K562 (cell line): Measurements from ENCODE around the gene SELENOW. TPM values are rescaled to one million over a fixed set of nuclear protein-coding genes. Genes with fewer than 3 reads are reported as not detected.

Source experiments
- CXXC5 ChIP-seq: fragments of 250-450 bp; sonication (Bioruptor Pico); IDR thresholded peaks from 2 replicates; pipeline ENCODE4 v1.8.0; 2022; ENCODE audit warnings: inconsistent platforms, mild to moderate bottlenecking, moderate library complexity
- ETV6 ChIP-seq, 3 experiments: fragments of 150-350 bp in 1 of 3; sonication (generic) in 1 of 3; formaldehyde crosslinking in 1 of 3; IDR thresholded peaks; 2 replicates each; pipeline versions ENCODE4 v1.6.1 to v1.8.0; 2014 to 2022; ENCODE audit warnings: borderline replicate concordance in 2 of 3, low read depth in 2 of 3, antibody characterized with exemption in 1 of 3, low read length in 1 of 3, mild to moderate bottlenecking in 1 of 3, missing genetic modification reagents in 1 of 3
- EZH2 ChIP-seq: IDR thresholded peaks from 2 replicates; pipeline ENCODE4 v1.6.1; 2012; ENCODE audit warnings: low read depth, mild to moderate bottlenecking, inconsistent platforms, low read length, borderline replicate concordance
- HLTF ChIP-seq: fragments of 450-650 bp; IDR thresholded peaks from 2 replicates; pipeline ENCODE4 v1.6.1; 2016
- HOXB6 ChIP-seq: fragments of 250-450 bp; sonication (Bioruptor Pico); IDR thresholded peaks from 2 replicates; pipeline ENCODE4 v1.5.1; 2022; ENCODE audit warnings: mild to moderate bottlenecking, borderline replicate concordance
- JUN ChIP-seq, 2 experiments: sonication (generic) in 1 of 2; formaldehyde crosslinking in 1 of 2; IDR thresholded peaks; 2 replicates each; pipeline versions ENCODE4 v1.6.1 to v1.8.0; 2012 to 2022; ENCODE audit warnings: borderline replicate concordance in 2 of 2, mild to moderate bottlenecking in 2 of 2, improper control_type of control experiment in 1 of 2, low read depth in 1 of 2, low read length in 1 of 2, missing genetic modification reagents in 1 of 2
- KAT7 ChIP-seq: sonication (generic); formaldehyde crosslinking; IDR thresholded peaks from 2 replicates; pipeline ENCODE4 v1.8.0; 2022; ENCODE audit warnings: missing genetic modification reagents, mild to moderate bottlenecking, borderline replicate concordance
- KLF16 ChIP-seq: IDR thresholded peaks from 2 replicates; pipeline ENCODE4 v1.6.1; 2016; ENCODE audit warnings: antibody characterized with exemption
- LEF1 ChIP-seq: fragments of 450-650 bp; IDR thresholded peaks from 2 replicates; pipeline ENCODE4 v1.6.1; 2016; ENCODE audit warnings: mild to moderate bottlenecking
- MEIS2 ChIP-seq: fragments of 450-650 bp; IDR thresholded peaks from 2 replicates; pipeline ENCODE4 v1.6.1; 2014; ENCODE audit warnings: mild to moderate bottlenecking; ENCODE audit not compliant: partially characterized antibody
- MIER1 ChIP-seq: fragments of 450-650 bp; IDR thresholded peaks from 2 replicates; pipeline ENCODE4 v1.6.1; 2016; ENCODE audit warnings: antibody characterized with exemption, mild to moderate bottlenecking, low read depth
- NFYB ChIP-seq: IDR thresholded peaks from 2 replicates; pipeline ENCODE4 v1.6.1; 2011; ENCODE audit warnings: mild to moderate bottlenecking, moderate library complexity; ENCODE audit not compliant: insufficient read length; ENCODE audit errors: extremely low read depth
- NR2C2 ChIP-seq, 2 experiments: fragments of 200-800 bp in 1 of 2; sonication (Bioruptor generic) in 1 of 2; sonication (generic) in 1 of 2; formaldehyde crosslinking in 1 of 2; IDR thresholded peaks; 2 replicates each; pipeline versions ENCODE4 v1.6.1 to v1.8.0; 2016 to 2022; ENCODE audit warnings: mild to moderate bottlenecking in 1 of 2, missing compliant biosample characterization in 1 of 2, missing genetic modification characterization in 1 of 2, missing genetic modification reagents in 1 of 2
- PHF20 ChIP-seq: fragments of 450-650 bp; IDR thresholded peaks from 2 replicates; pipeline ENCODE4 v1.6.1; 2018; ENCODE audit not compliant: partially characterized antibody
- POLR2B ChIP-seq: fragments of 450-650 bp; IDR thresholded peaks from 2 replicates; pipeline ENCODE4 v1.6.1; 2018; ENCODE audit warnings: low read depth; ENCODE audit not compliant: partially characterized antibody
- RCOR1 ChIP-seq, 2 experiments: IDR thresholded peaks; 2 replicates each; pipeline ENCODE4 v1.6.1; 2012; ENCODE audit warnings: low read depth in 2 of 2, low read length in 2 of 2, borderline replicate concordance in 1 of 2, improper control_type of control experiment in 1 of 2
- SAP30 ChIP-seq: fragments of 200-600 bp; sonication (generic); IDR thresholded peaks from 2 replicates; pipeline ENCODE4 v1.6.1; 2012; ENCODE audit warnings: borderline replicate concordance, low read depth, mild to moderate bottlenecking, moderate library complexity, low read length, control low read depth, inconsistent platforms; ENCODE audit not compliant: insufficient read depth, poor library complexity, severe bottlenecking
- TRIM24 ChIP-seq, 2 experiments: fragments of 450-650 bp; IDR thresholded peaks; 2 replicates each; pipeline ENCODE4 v1.6.1; 2016
- U2AF2 ChIP-seq: fragments of 200-400 bp; formaldehyde crosslinking; optimal IDR thresholded peaks from 2 replicates; pipeline ENCODE3; 2017; ENCODE audit warnings: low read depth, mild to moderate bottlenecking, low read length
- ZNF239 ChIP-seq: fragments of 250-450 bp; sonication (Bioruptor Pico); IDR thresholded peaks from 2 replicates; pipeline ENCODE4 v1.4.0; 2020; ENCODE audit warnings: mild to moderate bottlenecking
- ZNF384 ChIP-seq: IDR thresholded peaks from 2 replicates; pipeline ENCODE4 v1.6.1; 2012; ENCODE audit warnings: low read depth, low read length, improper control_type of control experiment
- ZNF586 ChIP-seq: fragments of 450-650 bp; formaldehyde crosslinking; conservative IDR thresholded peaks from 2 replicates; pipeline ENCODE4 v1.4.0; 2020; ENCODE audit warnings: mild to moderate bottlenecking, moderate library complexity
- ZNF75A ChIP-seq: fragments of 450-650 bp; formaldehyde crosslinking; IDR thresholded peaks from 2 replicates; pipeline ENCODE4 v1.4.0; 2020; ENCODE audit warnings: mild to moderate bottlenecking
- ZNF764 ChIP-seq: fragments of 250-450 bp; sonication (Bioruptor Pico); IDR thresholded peaks from 2 replicates; pipeline ENCODE4 v1.4.0; 2020; ENCODE audit warnings: low read depth, mild to moderate bottlenecking, moderate library complexity
- polyA plus RNA-seq, 8 experiments: library from polyadenylated mRNA; depleted of rRNA in 4 of 8; stranded (reverse) in 5 of 8; unstranded in 3 of 8; fragments of >200 nt; fragmentation: Nextera tagmentation in 2 of 8; fragmentation: Illumina TruSeq in 1 of 8; extraction: Ambion mirVana in 2 of 8; extraction: Trizol in 1 of 8; gene quantifications; 2 replicates each; pipeline versions ENCODE4 v1.2.1 to v1.2.3, GENCODE V29; 2011 to 2014; ENCODE audit warnings: inconsistent platforms in 1 of 8, missing spikeins in 1 of 8
- total RNA-seq, 7 experiments: library from RNA; depleted of rRNA in 6 of 7; stranded (reverse); fragments of >200 nt in 6 of 7; fragmentation: Illumina TruSeq in 2 of 7; extraction: Trizol in 2 of 7; gene quantifications; 2 replicates each; pipeline versions ENCODE4 v1.2.1 to v1.2.3, GENCODE V29; 2011 to 2021; ENCODE audit warnings: low replicate concordance in 1 of 7

Gene SELENOW
- total and polyA plus RNA-seq, 9 of the 15 experiments (the other 6 are each of a cell fraction or from before 2014, with no cell fraction given), result 91.9 to 279 (median 156) TPM

DNA sequence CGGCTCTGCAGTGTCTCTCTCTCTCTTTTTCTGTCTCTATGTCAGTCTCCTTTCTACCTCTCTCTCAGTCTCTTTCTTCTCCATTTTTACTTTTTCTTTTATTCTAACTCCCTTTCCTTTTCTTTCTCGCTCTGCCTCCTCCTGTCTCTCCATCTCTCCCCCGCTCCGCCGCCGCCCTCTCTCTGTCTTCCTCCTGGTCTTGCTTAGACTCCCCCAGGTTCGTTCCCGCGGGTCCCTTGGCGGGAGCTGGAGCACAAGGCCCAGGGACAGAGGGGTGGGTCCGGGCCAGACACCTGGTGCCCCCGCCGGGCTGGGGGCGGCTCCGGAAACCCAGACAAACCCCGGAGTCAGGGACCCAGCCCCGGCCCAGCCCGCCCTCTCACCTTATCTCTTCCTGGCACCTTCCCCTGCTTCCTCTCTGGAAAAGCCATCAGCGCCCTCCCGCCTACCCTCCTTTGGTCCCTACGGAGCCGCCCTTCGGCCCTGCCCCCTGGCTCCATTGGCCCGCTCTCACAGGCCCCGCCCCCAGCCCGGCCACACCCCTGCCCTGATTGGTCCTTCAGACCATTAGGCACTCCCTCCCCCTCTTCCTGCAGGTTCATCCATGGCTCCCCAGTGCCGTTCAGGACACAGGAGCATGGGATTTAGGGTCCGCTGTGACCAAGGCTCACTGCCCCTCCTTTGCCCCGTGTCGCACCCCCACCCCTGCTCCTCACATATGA lies 48.5 kb upstream of the SELENOW start (continued):
- TF ChIP-seq JUN (IDR thresholded peaks at IDR 0.05; ENCODE audit: borderline replicate concordance, low read depth, low read length) (no peak), JUN (CRISPR knock-in tag; IDR thresholded peaks at IDR 0.05; ENCODE audit: borderline replicate concordance) (no peak), ZNF586 (no peak), ZNF75A (CRISPR knock-in tag) (no peak), MIER1 (peak; percentile 53; the same call in 1 of the 2 replicates), EZH2 (no peak), KLF16 (peak; percentile 75; the same call in 1 of the 2 replicates), RCOR1 (IDR thresholded peaks at IDR 0.05; ENCODE audit: borderline replicate concordance in 1 of 2, low read depth in 2 of 2, low read length in 2 of 2) (peak in 1 of 2 experiments; percentile 90; a peak in 3 of 4 replicates), HLTF (0 out of 2 replicates have a peak, but pooled peaks have one; percentile 57), KAT7 (CRISPR knock-in tag) (no peak), CXXC5 (peak; percentile 44; the same call in 1 of the 2 replicates), SAP30 (peak; percentile 56), ZNF239 (CRISPR knock-in tag) (no peak), ZNF764 (CRISPR knock-in tag) (no peak), TRIM24 (IDR thresholded peaks at IDR 0.05) (peak in 1 of 2 experiments; percentile 25; a peak in 1 of 4 replicates), NFYB (peak; percentile 66), MEIS2 (no peak), ZNF384 (no peak), NR2C2 (CRISPR knock-in tag; IDR thresholded peaks at IDR 0.05) (no peak), NR2C2 (tag; IDR thresholded peaks at IDR 0.05) (no peak), HOXB6 (CRISPR knock-in tag) (no peak), U2AF2 (no peak), POLR2B (peak; percentile 35), ETV6 (IDR thresholded peaks at IDR 0.05; ENCODE audit: borderline replicate concordance in 1 of 2, low read depth in 2 of 2, low read length in 1 of 2) (0 out of 4 replicates have a peak, but pooled peaks of 1 of the 2 experiments have one; percentile 7), ETV6 (CRISPR knock-in tag; IDR thresholded peaks at IDR 0.05; ENCODE audit: borderline replicate concordance) (no peak), PHF20 (peak; percentile 39), LEF1 (no peak)
